Natural killer cell treated with Interleukin-12 subunit alpha and Interleukin-12 subunit beta and Interleukin-15 and Interleukin-18, amount 100 ng/mL, for 72 hours (primary cell): Measurements from ENCODE around the gene KLHL29. TPM values are rescaled to one million over a fixed set of nuclear protein-coding genes. Genes with fewer than 3 reads are reported as not detected.

Experiments used
- ATAC-seq, 2 donors: fragments of 150-1000 bp; cut with Tn5 transposase in 1 of 2; sonication (Bioruptor Pico), chemical (Tn5 transposase) in 1 of 2; 2 replicates each; pipeline ENCODE4 v1.10.0; 2021
- DNase-seq: peaks from one replicate; pipeline ENCODE4 v3.0.0; 2022; ENCODE audit warnings: low spot score
- H3K27ac Mint-ChIP-seq, 2 donors: 1 replicate in 1 of 2; 2 replicates in 1 of 2; pipeline ENCODE4 v1.8.0; 2022; ENCODE audit warnings: mixed read lengths in 2 of 2, mild to moderate bottlenecking in 1 of 2, moderate library complexity in 1 of 2
- H3K27me3 Mint-ChIP-seq, 2 donors: 1 replicate in 1 of 2; 2 replicates in 1 of 2; pipeline ENCODE4 v1.8.0; 2022; ENCODE audit warnings: mixed read lengths in 2 of 2
- H3K36me3 Mint-ChIP-seq: one replicate; pipeline ENCODE4 v1.8.0; 2022; ENCODE audit warnings: mixed read lengths
- H3K4me1 Mint-ChIP-seq, 2 donors: 1 replicate in 1 of 2; 2 replicates in 1 of 2; pipeline ENCODE4 v1.8.0; 2022; ENCODE audit warnings: low read depth in 2 of 2, mixed read lengths in 2 of 2, mild to moderate bottlenecking in 1 of 2
- H3K4me3 Mint-ChIP-seq: one replicate; pipeline ENCODE4 v1.8.0; 2022; ENCODE audit warnings: mixed read lengths
- H3K9me3 Mint-ChIP-seq: 2 replicates; pipeline ENCODE4 v1.8.0; 2022; ENCODE audit warnings: mixed read lengths
- total RNA-seq, 2 donors: library from RNA; stranded (reverse); gene quantifications; one replicate each; pipeline ENCODE4 v1.2.3, GENCODE V29; 2022

The KLHL29 gene
- total RNA-seq, 2 donors from 2014 or later = 0.11 to 0.12 TPM

DNA sequence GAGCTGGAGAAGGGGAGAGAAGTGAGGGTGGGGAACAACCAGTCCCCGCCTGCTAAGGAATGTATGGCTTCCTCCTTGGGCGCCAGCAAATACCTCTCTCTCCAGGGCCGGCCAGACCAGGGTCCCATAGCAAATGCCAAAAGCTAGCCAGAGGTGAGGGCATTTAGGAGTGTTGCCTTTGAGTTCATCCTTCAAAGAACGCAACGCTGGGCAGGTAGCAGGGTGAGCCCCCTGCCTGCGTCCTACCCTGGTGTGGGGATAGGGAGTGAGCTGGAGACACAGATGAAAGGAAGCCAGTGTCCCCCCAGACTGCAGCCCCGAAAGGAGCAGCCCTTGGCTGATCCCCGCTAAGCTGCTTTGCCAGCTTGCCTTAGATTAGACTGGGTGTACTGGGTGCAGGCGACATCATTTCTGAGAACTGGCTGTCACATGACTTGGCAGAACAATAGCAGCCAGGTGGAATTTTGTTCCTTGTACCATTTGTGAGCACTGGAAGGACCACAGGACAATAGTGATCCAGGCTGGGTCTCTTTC, 40.4 kb downstream of the KLHL29 start:
- Mint-ChIP-seq H3K9me3 (no peaks in the 10 kb centered on the region), H3K4me3 (no peak overlapping the region), H3K27me3 (peaks cover 0 to 5% of the 10 kb centered on the region in 2 donors), H3K4me1 (peaks cover 0 to 4% of the 10 kb centered on the region in 2 donors), H3K36me3 (no peaks in the 10 kb centered on the region), H3K27ac (no peak overlapping the region)
- no peak for DNase-seq
- ATAC-seq = no peak

GRCh38 chr2:23425885-23426262, 40.9 kb downstream of the KLHL29 start:
- Mint-ChIP-seq H3K4me1 (peaks cover 0 to 4% of the 10 kb centered on the region in 2 donors), H3K27me3 (peaks cover 0 to 9% of the 10 kb centered on the region in 2 donors), H3K27ac (no peak overlapping the region), H3K36me3 (no peaks in the 10 kb centered on the region), H3K9me3 (no peaks in the 10 kb centered on the region), H3K4me3 (no peak overlapping the region)
- ATAC-seq = no peak
- DNase-seq = no peak

GRCh38 chr2:23426263-23426905, 41.4 kb downstream of the KLHL29 start:
- no peaks in the 10 kb centered on the region for H3K36me3 Mint-ChIP-seq
- peaks cover 0 to 4% of the 10 kb centered on the region in 2 donors for H3K4me1 Mint-ChIP-seq
- DNase-seq (no peak), ATAC-seq (no peak)
- peaks cover 0 to 10% of the 10 kb centered on the region in 2 donors for H3K27me3 Mint-ChIP-seq
- H3K27ac Mint-ChIP-seq = no peak overlapping the region
- H3K9me3 Mint-ChIP-seq = no peaks in the 10 kb centered on the region
- H3K4me3 Mint-ChIP-seq = no peak overlapping the region

- DNase-seq (no peak), ATAC-seq (no peak)
- Mint-ChIP-seq H3K27ac (no peak overlapping the region), H3K36me3 (no peaks in the 10 kb centered on the region), H3K9me3 (no peaks in the 10 kb centered on the region), H3K4me3 (no peak overlapping the region), H3K27me3 (peaks cover 0 to 12% of the 10 kb centered on the region in 2 donors), H3K4me1 (peaks cover 0 to 4% of the 10 kb centered on the region in 2 donors)
Measured at GRCh38 chr2:23427350-23427749, 42.4 kb downstream of the KLHL29 start.

DNA sequence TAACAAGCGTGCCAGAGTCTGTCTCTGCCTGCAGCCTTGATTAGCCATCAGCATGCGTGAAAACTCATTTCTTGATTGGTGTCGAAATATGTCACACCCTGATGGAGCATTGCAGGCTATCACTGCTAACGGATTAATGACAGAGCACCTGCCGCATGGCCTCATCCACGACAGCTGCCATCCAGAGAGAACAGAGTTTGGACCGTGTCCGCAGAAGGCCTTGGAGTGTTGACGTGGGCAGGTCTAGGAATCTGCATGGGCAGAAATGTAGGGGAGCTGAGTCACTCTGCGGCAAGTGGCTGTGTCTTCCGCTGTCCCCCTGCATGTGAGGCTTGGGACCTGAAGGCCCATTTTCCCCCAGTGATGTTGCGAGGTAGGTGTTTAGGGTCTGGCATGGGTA, 43.0 kb downstream of the KLHL29 start:
- Mint-ChIP-seq H3K36me3 (no peaks in the 10 kb centered on the region), H3K4me3 (no peak overlapping the region), H3K27ac (no peak overlapping the region), H3K4me1 (peaks cover 0 to 4% of the 10 kb centered on the region in 2 donors), H3K27me3 (peaks cover 0 to 12% of the 10 kb centered on the region in 2 donors), H3K9me3 (no peaks in the 10 kb centered on the region)
- ATAC-seq (no peak), DNase-seq (no peak)

GRCh38 chr2:23429036-23429435, 44.1 kb downstream of the KLHL29 start:
- H3K4me3 Mint-ChIP-seq = no peak overlapping the region
- peaks cover 0 to 4% of the 10 kb centered on the region in 2 donors for H3K4me1 Mint-ChIP-seq
- H3K36me3 Mint-ChIP-seq = no peaks in the 10 kb centered on the region
- ATAC-seq (no peak), DNase-seq (no peak)
- H3K9me3 Mint-ChIP-seq = no peaks in the 10 kb centered on the region
- no peak overlapping the region for H3K27ac Mint-ChIP-seq
- H3K27me3 Mint-ChIP-seq = peaks cover 0 to 12% of the 10 kb centered on the region in 2 donors

DNA sequence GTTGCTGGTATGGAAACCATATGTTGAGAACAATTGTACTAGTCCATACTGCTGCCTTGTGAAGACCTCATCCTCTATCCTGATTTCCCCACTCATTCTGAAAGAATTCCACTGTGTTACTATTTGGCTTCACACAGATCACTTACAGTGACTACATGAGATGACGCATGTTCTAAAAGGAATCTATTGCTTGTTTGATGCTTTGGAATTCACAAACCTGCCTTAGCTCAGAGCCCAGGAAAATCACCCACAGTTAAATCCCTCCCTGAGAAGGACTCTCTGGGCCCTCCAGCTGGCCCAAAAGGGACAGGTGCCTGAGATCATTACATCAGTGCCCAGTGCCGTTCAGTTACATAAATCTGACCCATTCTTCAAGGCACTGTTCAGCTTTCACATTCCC, 45.3 kb downstream of the KLHL29 start:
- Mint-ChIP-seq H3K36me3 (no peaks in the 10 kb centered on the region), H3K9me3 (no peaks in the 10 kb centered on the region), H3K4me1 (peaks cover 0 to 4% of the 10 kb centered on the region in 2 donors), H3K4me3 (no peak overlapping the region), H3K27ac (no peak overlapping the region), H3K27me3 (peaks cover 0 to 16% of the 10 kb centered on the region in 2 donors)
- ATAC-seq = no peak
- no peak for DNase-seq

GRCh38 chr2:23432531-23432930, 47.6 kb downstream of the KLHL29 start:
- H3K4me3 Mint-ChIP-seq = no peak overlapping the region
- H3K4me1 Mint-ChIP-seq = peaks cover 0 to 4% of the 10 kb centered on the region in 2 donors
- ATAC-seq (no peak), DNase-seq (peak; percentile 12)
- no peak overlapping the region for H3K27ac Mint-ChIP-seq
- peaks cover 8 to 21% of the 10 kb centered on the region in 2 donors for H3K27me3 Mint-ChIP-seq
- H3K36me3 Mint-ChIP-seq = no peaks in the 10 kb centered on the region
- no peaks in the 10 kb centered on the region for H3K9me3 Mint-ChIP-seq

DNA sequence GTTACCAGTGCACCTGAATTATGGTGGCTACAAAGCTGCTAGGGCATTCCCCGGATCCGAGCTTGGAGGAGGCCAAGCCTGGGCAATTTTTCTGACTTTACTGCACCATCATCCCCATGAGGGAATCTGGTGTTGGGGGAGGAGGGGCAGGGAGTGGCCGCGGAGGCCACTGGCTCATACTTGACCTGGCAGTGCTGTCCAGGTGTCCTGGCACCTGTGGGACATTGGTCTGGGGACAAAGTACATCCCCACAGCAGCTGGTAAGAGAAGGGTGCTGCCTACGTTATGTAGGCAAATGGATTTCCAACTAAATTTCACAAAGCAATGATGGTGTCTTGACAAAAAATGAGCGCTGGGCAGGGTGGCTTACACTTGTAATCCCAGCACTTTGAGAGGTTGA, 48.3 kb downstream of the KLHL29 start:
- ATAC-seq (no peak), DNase-seq (peak; percentile 13)
- Mint-ChIP-seq H3K9me3 (no peaks in the 10 kb centered on the region), H3K27ac (no peak overlapping the region), H3K27me3 (peaks cover 8 to 21% of the 10 kb centered on the region in 2 donors), H3K36me3 (no peaks in the 10 kb centered on the region), H3K4me3 (no peak overlapping the region), H3K4me1 (peaks cover 0 to 4% of the 10 kb centered on the region in 2 donors)

- Mint-ChIP-seq H3K27ac (no peak overlapping the region), H3K4me3 (no peak overlapping the region), H3K4me1 (no peaks in the 10 kb centered on the region), H3K27me3 (peaks cover 8 to 21% of the 10 kb centered on the region in 2 donors), H3K36me3 (no peaks in the 10 kb centered on the region), H3K9me3 (no peaks in the 10 kb centered on the region)
- DNase-seq (peak; percentile 25), ATAC-seq (peak; percentile 40 to 43)
Measured at GRCh38 chr2:23434721-23435121, 49.7 kb downstream of the KLHL29 start.

GRCh38 chr2:23435250-23436035, 50.5 kb downstream of the KLHL29 start:
- DNase-seq = peak; percentile 22
- peaks cover 8 to 16% of the 10 kb centered on the region in 2 donors for H3K27me3 Mint-ChIP-seq
- ATAC-seq = no peak
- H3K9me3 Mint-ChIP-seq = no peaks in the 10 kb centered on the region
- no peak overlapping the region for H3K27ac Mint-ChIP-seq
- no peaks in the 10 kb centered on the region for H3K4me1 Mint-ChIP-seq
- H3K36me3 Mint-ChIP-seq = no peaks in the 10 kb centered on the region
- H3K4me3 Mint-ChIP-seq = no peak overlapping the region

DNA sequence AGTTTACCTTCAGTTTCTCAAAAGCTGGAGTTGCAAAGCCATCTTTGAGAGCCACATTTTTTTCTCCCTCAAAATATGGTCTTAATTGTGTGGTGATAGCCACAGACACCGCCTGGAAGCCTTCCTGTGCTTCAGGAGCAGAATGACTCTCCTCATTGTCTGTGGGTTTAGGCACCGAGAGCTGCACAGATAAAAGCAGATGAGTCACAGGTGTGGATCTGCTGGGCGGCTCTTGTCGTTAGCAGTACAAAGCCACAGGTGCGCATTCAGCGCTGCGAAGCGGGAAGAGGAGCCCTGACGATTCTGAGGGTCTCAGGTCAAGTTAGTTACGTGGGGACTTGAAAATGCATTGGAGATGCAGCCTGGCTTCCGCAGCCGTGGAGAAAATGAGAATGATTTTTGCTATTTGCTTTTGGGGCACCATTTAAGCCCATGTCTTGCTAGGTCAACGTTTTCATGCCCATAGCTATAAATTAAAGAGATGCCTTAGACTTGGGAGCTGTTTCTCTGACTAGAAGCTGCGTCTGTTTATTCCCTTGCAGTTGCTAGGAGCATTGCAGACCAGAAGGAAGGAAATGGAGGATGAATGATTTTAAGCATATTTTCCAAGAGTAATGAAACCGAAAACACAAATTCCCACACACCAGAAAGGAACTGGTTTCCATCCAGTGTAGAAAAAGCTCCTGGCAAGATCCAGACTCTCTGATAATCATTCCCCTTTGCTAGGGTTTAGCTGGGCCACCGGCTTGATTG, 51.5 kb downstream of the KLHL29 start:
- Mint-ChIP-seq H3K4me1 (no peaks in the 10 kb centered on the region), H3K27me3 (peaks cover 8 to 11% of the 10 kb centered on the region in 2 donors), H3K4me3 (no peak overlapping the region), H3K36me3 (no peaks in the 10 kb centered on the region), H3K9me3 (no peaks in the 10 kb centered on the region), H3K27ac (no peak overlapping the region)
- ATAC-seq (no peak), DNase-seq (no peak)

DNA sequence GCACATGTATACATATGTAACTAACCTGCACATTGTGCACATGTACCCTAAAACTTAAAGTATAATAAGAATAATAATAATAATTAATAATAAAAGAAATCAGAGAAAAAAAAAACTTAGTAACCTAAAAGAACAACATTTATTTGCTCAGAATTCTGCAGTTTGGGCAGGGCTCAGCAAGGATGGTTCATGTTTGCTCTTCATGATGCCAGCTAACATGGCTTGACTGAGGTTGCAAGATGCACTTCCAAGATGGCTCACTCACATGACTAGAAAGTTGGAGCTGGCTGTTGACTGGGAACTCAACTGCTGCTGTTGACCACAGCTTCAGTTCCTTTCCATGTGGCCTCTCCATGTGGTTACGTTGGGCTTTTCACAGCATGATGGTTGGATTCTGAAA, 56.4 kb downstream of the KLHL29 start:
- Mint-ChIP-seq H3K4me1 (peaks cover 0 to 3% of the 10 kb centered on the region in 2 donors), H3K9me3 (no peaks in the 10 kb centered on the region), H3K36me3 (no peaks in the 10 kb centered on the region), H3K27ac (no peak overlapping the region), H3K27me3 (peaks cover 16 to 21% of the 10 kb centered on the region in 2 donors), H3K4me3 (no peak overlapping the region)
- no peak for DNase-seq
- ATAC-seq = no peak
